Activated B cell treated with CpG ODN at 0.5 μM for 24 hours (primary cell): ENCODE data around the gene PGS1. TPM values are rescaled to one million over a fixed set of nuclear protein-coding genes. Genes with fewer than 3 reads are reported as not detected.

ENCODE experiments used
- ATAC-seq: fragments of 200-7000 bp; cut with Tn5 transposase; one replicate; pipeline ENCODE4 v1.10.0; 2021; ENCODE audit warnings: low read depth, mild to moderate bottlenecking, moderate library complexity
- CTCF ChIA-PET: fragments of 350-600 bp; sonication (Branson Sonifier 250); formaldehyde crosslinking; loops from one replicate; lab custom pipeline; 2021; ENCODE audit warnings: antibody characterized with exemption; lab: Charles Lee
- POLR2A ChIA-PET: fragments of 350-600 bp; sonication (Branson Sonifier 250); formaldehyde crosslinking; loops from one replicate; lab custom pipeline; 2021; ENCODE audit warnings: antibody characterized with exemption; lab: Charles Lee
- DNase-seq: peaks from one replicate; pipeline ENCODE4 v3.0.0; 2022
- H3K27ac Mint-ChIP-seq: one replicate; pipeline ENCODE4 v1.8.0; 2020; ENCODE audit warnings: mixed read lengths
- H3K27me3 Mint-ChIP-seq: one replicate; pipeline ENCODE4 v1.8.0; 2021; ENCODE audit warnings: mixed read lengths
- H3K36me3 Mint-ChIP-seq: one replicate; pipeline ENCODE4 v1.8.0; 2021; ENCODE audit warnings: low read depth, mixed read lengths
- H3K4me1 Mint-ChIP-seq: one replicate; pipeline ENCODE4 v1.8.0; 2021; ENCODE audit warnings: mixed read lengths
- H3K4me3 Mint-ChIP-seq: one replicate; pipeline ENCODE4 v1.8.0; 2020; ENCODE audit warnings: mild to moderate bottlenecking, mixed read lengths
- H3K9me3 Mint-ChIP-seq: one replicate; pipeline ENCODE4 v1.8.0; 2020; ENCODE audit warnings: mixed read lengths
- CTCF ChIP-seq: fragments of 200-600 bp; IDR thresholded peaks from one replicate; pipeline ENCODE4 v1.8.0; 2022; ENCODE audit warnings: antibody characterized with exemption, mild to moderate bottlenecking
- intact Hi-C: fragments of 100-400 bp; cut with micrococcal nuclease; formaldehyde crosslinking; loops from one replicate; pipeline ENCODE4 v1.15.1; 2024
- total RNA-seq: library from RNA; stranded (reverse); gene quantifications from 2 replicates; pipeline ENCODE4 v1.2.3, GENCODE V29; 2022

PGS1 gene
- total RNA-seq, 1 donor from 2014 or later: 76.1 TPM

GRCh38 chr17:78423961-78424675 lies 45.7 kb downstream of the PGS1 start:
- intact Hi-C loops: loop anchor here (5.0 kb wide), 2 partner anchors 232 to 247 kb away; no protein-coding TSS in a partner anchor
- Mint-ChIP-seq H3K27ac (no peak overlapping the region), H3K9me3 (no peaks in the 10 kb centered on the region), H3K27me3 (no peaks in the 10 kb centered on the region), H3K4me1 (peaks cover 2% of the 10 kb centered on the region), H3K4me3 (no peak overlapping the region), H3K36me3 (peaks cover 85% of the 10 kb centered on the region)
- no peak for TF ChIP-seq CTCF
- POLR2A ChIA-PET: interaction anchor here (1.0 kb wide), 1 partner anchor 310 kb away, joined by 6 read pairs; no protein-coding TSS in a partner anchor
- ATAC-seq (no peak), DNase-seq (no peak)
- CTCF ChIA-PET: interaction anchor here (6.1 to 7.6 kb wide), 2 partner anchors 63 to 174 kb away, joined by 50 to 59 read pairs; partner anchors contain the start of gene SOCS3

GRCh38 chr17:78425429-78425828 lies 47.0 kb downstream of the PGS1 start:
- DNase-seq: no peak
- intact Hi-C loops: no loop called here
- TF ChIP-seq CTCF: no peak
- POLR2A ChIA-PET: no interaction called here
- Mint-ChIP-seq H3K27me3 (no peaks in the 10 kb centered on the region), H3K36me3 (peaks cover 83% of the 10 kb centered on the region), H3K4me3 (no peak overlapping the region), H3K4me1 (peaks cover 2% of the 10 kb centered on the region), H3K9me3 (no peaks in the 10 kb centered on the region), H3K27ac (no peak overlapping the region)
- ATAC-seq: no peak
- CTCF ChIA-PET: interaction anchor here (7.6 kb wide), 1 partner anchor 175 kb away, joined by 59 read pairs; no protein-coding TSS in a partner anchor

GRCh38 chr17:78426293-78426879 lies 47.9 kb downstream of the PGS1 start:
- ATAC-seq (no peak), DNase-seq (no peak)
- ChIA-PET CTCF (no interaction called here), POLR2A (no interaction called here)
- H3K27ac Mint-ChIP-seq: no peak overlapping the region
- peaks cover 73% of the 10 kb centered on the region for H3K36me3 Mint-ChIP-seq
- no peak for TF ChIP-seq CTCF
- H3K27me3 Mint-ChIP-seq: no peaks in the 10 kb centered on the region
- no peaks in the 10 kb centered on the region for H3K9me3 Mint-ChIP-seq
- intact Hi-C loops: no loop called here
- H3K4me1 Mint-ChIP-seq: peaks cover 2% of the 10 kb centered on the region
- H3K4me3 Mint-ChIP-seq: no peak overlapping the region

- Mint-ChIP-seq H3K4me3 (no peak overlapping the region), H3K27ac (no peak overlapping the region), H3K27me3 (no peaks in the 10 kb centered on the region), H3K9me3 (no peaks in the 10 kb centered on the region), H3K4me1 (no peaks in the 10 kb centered on the region), H3K36me3 (peaks cover 66% of the 10 kb centered on the region)
- intact Hi-C loops: no loop called here
- ChIA-PET CTCF (no interaction called here), POLR2A (no interaction called here)
- ATAC-seq (no peak), DNase-seq (no peak)
- no peak for TF ChIP-seq CTCF
Observed at GRCh38 chr17:78427140-78427539, 48.7 kb downstream of the PGS1 start.

- CTCF ChIA-PET: no interaction called here
Observed at GRCh38 chr17:78428025-78428575, 49.7 kb downstream of the PGS1 start.

More at GRCh38 chr17:78428025-78428575, 49.7 kb downstream of the PGS1 start:
- POLR2A ChIA-PET: no interaction called here
- no peak for TF ChIP-seq CTCF
- ATAC-seq (no peak), DNase-seq (no peak)
- intact Hi-C loops: no loop called here
- no peaks in the 10 kb centered on the region for H3K4me1 Mint-ChIP-seq
- H3K27ac Mint-ChIP-seq: no peak overlapping the region
- no peak overlapping the region for H3K4me3 Mint-ChIP-seq
- H3K27me3 Mint-ChIP-seq: no peaks in the 10 kb centered on the region
- peaks cover 58% of the 10 kb centered on the region for H3K36me3 Mint-ChIP-seq
- H3K9me3 Mint-ChIP-seq: no peaks in the 10 kb centered on the region
